Liver (tissue), 9 donors: ENCODE data around the gene SERTAD2. TPM values are rescaled to one million over a fixed set of nuclear protein-coding genes. Genes with fewer than 3 reads are reported as not detected.

ENCODE experiments used
- DNase-seq: peaks from one replicate; pipeline ENCODE4 v3.0.0-alpha.2; 2017; ENCODE audit warnings: low spot score
- H3K27ac ChIP-seq, 2 donors: one replicate each; pipeline ENCODE4 v1.7.0; 2013; ENCODE audit warnings: inconsistent platforms in 2 of 2, low read length in 2 of 2, control low read depth in 1 of 2, low read depth in 1 of 2, mild to moderate bottlenecking in 1 of 2
- H3K27me3 ChIP-seq, 4 donors: one replicate each; pipeline versions ENCODE4 v1.6.1 to v1.7.0; 2013; ENCODE audit warnings: low read length in 3 of 4, inconsistent platforms in 1 of 4, mild to moderate bottlenecking in 1 of 4, moderate library complexity in 1 of 4; ENCODE audit not compliant: control insufficient read depth in 4 of 4, insufficient read depth in 4 of 4
- H3K36me3 ChIP-seq, 4 donors: one replicate each; pipeline versions ENCODE4 v1.6.1 to v1.7.0; 2013; ENCODE audit warnings: low read length in 3 of 4, mild to moderate bottlenecking in 3 of 4, low read depth in 1 of 4, moderate library complexity in 1 of 4; ENCODE audit not compliant: control insufficient read depth in 4 of 4, insufficient read depth in 3 of 4
- H3K4me1 ChIP-seq, 4 donors: one replicate each; pipeline versions ENCODE4 v1.6.1 to v1.7.0; 2013; ENCODE audit warnings: low read length in 3 of 4, mild to moderate bottlenecking in 3 of 4, moderate library complexity in 1 of 4; ENCODE audit not compliant: control insufficient read depth in 4 of 4, insufficient read depth in 4 of 4
- H3K4me3 ChIP-seq, 3 donors: one replicate each; pipeline versions ENCODE4 v1.6.1 to v1.7.0; 2013; ENCODE audit warnings: low read length in 3 of 3, control low read depth in 1 of 3, low read depth in 1 of 3, mild to moderate bottlenecking in 1 of 3
- H3K9ac ChIP-seq, 2 donors: one replicate each; pipeline ENCODE4 v1.7.0; 2013; ENCODE audit warnings: low read length in 2 of 2, mild to moderate bottlenecking in 2 of 2, moderate library complexity in 2 of 2, control low read depth in 1 of 2, low read depth in 1 of 2
- H3K9me3 ChIP-seq, 4 donors: one replicate each; pipeline versions ENCODE4 v1.6.1 to v1.7.0; 2013; ENCODE audit warnings: low read length in 3 of 4; ENCODE audit not compliant: control insufficient read depth in 4 of 4
- CTCF ChIP-seq: fragments of 150-350 bp; IDR thresholded peaks from 2 replicates; pipeline ENCODE4 v1.5.1; 2017; ENCODE audit warnings: improper control_type of control experiment, low read depth, low read length; ENCODE audit not compliant: missing input control
- EGR1 ChIP-seq, 2 donors: IDR thresholded peaks; 2 replicates each; pipeline ENCODE4 v1.6.1; 2016 to 2018; ENCODE audit warnings: antibody characterized with exemption in 2 of 2, low read depth in 2 of 2
- FOXA1 ChIP-seq: IDR thresholded peaks from 2 replicates; pipeline ENCODE4 v1.6.1; 2016; ENCODE audit warnings: antibody characterized with exemption
- GABPA ChIP-seq, 2 donors: IDR thresholded peaks in 1 of 2; conservative IDR thresholded peaks in 1 of 2; 2 replicates each; pipeline ENCODE4 v1.6.1; 2016; ENCODE audit warnings: antibody characterized with exemption in 2 of 2, mild to moderate bottlenecking in 1 of 2, moderate library complexity in 1 of 2
- HNF4A ChIP-seq, 2 donors: conservative IDR thresholded peaks; 2 replicates each; pipeline ENCODE4 v1.6.1; 2016; ENCODE audit warnings: antibody characterized with exemption in 2 of 2, mild to moderate bottlenecking in 2 of 2
- RAD21 ChIP-seq, 2 donors: IDR thresholded peaks; 2 replicates each; pipeline ENCODE4 v1.6.1; 2016; ENCODE audit warnings: antibody characterized with exemption in 2 of 2, mild to moderate bottlenecking in 2 of 2
- SP1 ChIP-seq: IDR thresholded peaks from 2 replicates; pipeline ENCODE4 v1.6.1; 2018; ENCODE audit warnings: antibody characterized with exemption, mild to moderate bottlenecking
- TAF1 ChIP-seq: conservative IDR thresholded peaks from 2 replicates; pipeline ENCODE4 v1.6.1; 2016; ENCODE audit warnings: antibody characterized with exemption, mild to moderate bottlenecking
- YY1 ChIP-seq: IDR thresholded peaks from 2 replicates; pipeline ENCODE4 v1.6.1; 2016; ENCODE audit warnings: antibody characterized with exemption, mild to moderate bottlenecking
- WGBS: extraction: QIAGEN DNeasy Blood & Tissue Kit; methylation state at CpG from one replicate; pipeline ENCODE4 v1.1.7; 2013; 5-methylcytosine and 5-hydroxymethylcytosine counted together
- polyA plus RNA-seq, 2 donors: library from polyadenylated mRNA; stranded (reverse) in 1 of 2; unstranded in 1 of 2; fragments of 200-250 nt in 1 of 2; fragments of >200 nt in 1 of 2; fragmentation: Nextera tagmentation in 1 of 2; extraction: Ambion mirVana in 1 of 2; gene quantifications; one replicate each; pipeline versions ENCODE4 v1.2.1 to v1.2.3, GENCODE V29; 2013 to 2015
- total RNA-seq, 2 donors: library from RNA; depleted of rRNA; stranded (reverse); fragments of >200 nt; gene quantifications; one replicate each; pipeline ENCODE4 v1.2.3, GENCODE V29; 2014
- TF ChIP-seq, protein P1 (sequence below): IDR thresholded peaks from 2 replicates; pipeline ENCODE4 v1.6.1; 2016; ENCODE audit warnings: antibody characterized with exemption, mild to moderate bottlenecking
- TF ChIP-seq, protein P2 (sequence below): IDR thresholded peaks from 2 replicates; pipeline ENCODE4 v1.6.1; 2016; ENCODE audit warnings: antibody characterized with exemption
- donor health status: healthy.
- donor health status: healthy.
- donor health status: healthy.
- donor health status: healthy.
- donor health status: healthy.

SERTAD2 gene
- 10 to 100 TPM in 1 of 2 donors, 1 to 10 TPM in 1; 5.8 to 13.3 TPM for total RNA-seq
- 1 to 10 TPM; 5.1 to 7.1 TPM for polyA plus RNA-seq

GRCh38 chr2:64653109-64654062 is at the start of gene SERTAD2:
TSS of gene SERTAD2 (minus strand) at chr2:64653913. CDS start at chr2:64636871, 17,042 bp downstream.
- H3K4me1 ChIP-seq = peaks cover 8 to 43% (median 27%) of the 10 kb centered on the region in 4 donors
- H3K9ac ChIP-seq = peak within 1 kb of the TSS; percentile 85 to 94
- H3K4me3 ChIP-seq = peak within 1 kb of the TSS; percentile 81 to 98 (median 86)
- TF ChIP-seq, protein P1, sequence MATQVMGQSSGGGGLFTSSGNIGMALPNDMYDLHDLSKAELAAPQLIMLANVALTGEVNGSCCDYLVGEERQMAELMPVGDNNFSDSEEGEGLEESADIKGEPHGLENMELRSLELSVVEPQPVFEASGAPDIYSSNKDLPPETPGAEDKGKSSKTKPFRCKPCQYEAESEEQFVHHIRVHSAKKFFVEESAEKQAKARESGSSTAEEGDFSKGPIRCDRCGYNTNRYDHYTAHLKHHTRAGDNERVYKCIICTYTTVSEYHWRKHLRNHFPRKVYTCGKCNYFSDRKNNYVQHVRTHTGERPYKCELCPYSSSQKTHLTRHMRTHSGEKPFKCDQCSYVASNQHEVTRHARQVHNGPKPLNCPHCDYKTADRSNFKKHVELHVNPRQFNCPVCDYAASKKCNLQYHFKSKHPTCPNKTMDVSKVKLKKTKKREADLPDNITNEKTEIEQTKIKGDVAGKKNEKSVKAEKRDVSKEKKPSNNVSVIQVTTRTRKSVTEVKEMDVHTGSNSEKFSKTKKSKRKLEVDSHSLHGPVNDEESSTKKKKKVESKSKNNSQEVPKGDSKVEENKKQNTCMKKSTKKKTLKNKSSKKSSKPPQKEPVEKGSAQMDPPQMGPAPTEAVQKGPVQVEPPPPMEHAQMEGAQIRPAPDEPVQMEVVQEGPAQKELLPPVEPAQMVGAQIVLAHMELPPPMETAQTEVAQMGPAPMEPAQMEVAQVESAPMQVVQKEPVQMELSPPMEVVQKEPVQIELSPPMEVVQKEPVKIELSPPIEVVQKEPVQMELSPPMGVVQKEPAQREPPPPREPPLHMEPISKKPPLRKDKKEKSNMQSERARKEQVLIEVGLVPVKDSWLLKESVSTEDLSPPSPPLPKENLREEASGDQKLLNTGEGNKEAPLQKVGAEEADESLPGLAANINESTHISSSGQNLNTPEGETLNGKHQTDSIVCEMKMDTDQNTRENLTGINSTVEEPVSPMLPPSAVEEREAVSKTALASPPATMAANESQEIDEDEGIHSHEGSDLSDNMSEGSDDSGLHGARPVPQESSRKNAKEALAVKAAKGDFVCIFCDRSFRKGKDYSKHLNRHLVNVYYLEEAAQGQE = peak; percentile 79
- TF ChIP-seq RAD21 (IDR thresholded peaks at IDR 0.05) (peak in 1 of 2 donors; percentile 33), TAF1 (peak; percentile 50), SP1 (peak; percentile 4), YY1 (peak; percentile 67), FOXA1 (no peak)
- TF ChIP-seq, protein P2, sequence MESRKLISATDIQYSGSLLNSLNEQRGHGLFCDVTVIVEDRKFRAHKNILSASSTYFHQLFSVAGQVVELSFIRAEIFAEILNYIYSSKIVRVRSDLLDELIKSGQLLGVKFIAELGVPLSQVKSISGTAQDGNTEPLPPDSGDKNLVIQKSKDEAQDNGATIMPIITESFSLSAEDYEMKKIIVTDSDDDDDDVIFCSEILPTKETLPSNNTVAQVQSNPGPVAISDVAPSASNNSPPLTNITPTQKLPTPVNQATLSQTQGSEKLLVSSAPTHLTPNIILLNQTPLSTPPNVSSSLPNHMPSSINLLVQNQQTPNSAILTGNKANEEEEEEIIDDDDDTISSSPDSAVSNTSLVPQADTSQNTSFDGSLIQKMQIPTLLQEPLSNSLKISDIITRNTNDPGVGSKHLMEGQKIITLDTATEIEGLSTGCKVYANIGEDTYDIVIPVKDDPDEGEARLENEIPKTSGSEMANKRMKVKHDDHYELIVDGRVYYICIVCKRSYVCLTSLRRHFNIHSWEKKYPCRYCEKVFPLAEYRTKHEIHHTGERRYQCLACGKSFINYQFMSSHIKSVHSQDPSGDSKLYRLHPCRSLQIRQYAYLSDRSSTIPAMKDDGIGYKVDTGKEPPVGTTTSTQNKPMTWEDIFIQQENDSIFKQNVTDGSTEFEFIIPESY = no peak
- H3K27ac ChIP-seq = peak within 1 kb of the TSS; percentile 99
- WGBS = under 1% methylated on average over 108 of the region's 109 CpGs
- H3K36me3 ChIP-seq = no peaks in the 10 kb centered on the region
- no peaks in the 10 kb centered on the region for H3K9me3 ChIP-seq
- DNase-seq = peak; percentile 92
- no peaks in the 10 kb centered on the region for H3K27me3 ChIP-seq

- H3K9me3 ChIP-seq = no peaks in the 10 kb centered on the region
- 98% methylated on average over 5 of the region's 5 CpGs for WGBS
- H3K27ac ChIP-seq = no peak overlapping the region
- no peak overlapping the region for H3K9ac ChIP-seq
- no peaks in the 10 kb centered on the region for H3K27me3 ChIP-seq
- H3K4me1 ChIP-seq = peaks cover 4 to 15% (median 7%) of the 10 kb centered on the region in 4 donors
- H3K4me3 ChIP-seq = no peak overlapping the region
- no peaks in the 10 kb centered on the region for H3K36me3 ChIP-seq
- TF ChIP-seq EGR1 (IDR thresholded peaks at IDR 0.05; ENCODE audit: low read depth in 2 of 2) = no peak
- no peak for TF ChIP-seq YY1
- no peak for TF ChIP-seq HNF4A (conservative IDR thresholded peaks at IDR 0.05)
- TF ChIP-seq CTCF = no peak
- no peak for TF ChIP-seq GABPA (IDR thresholded peaks at IDR 0.05 in 1 of 2, conservative IDR thresholded peaks at IDR 0.05 in 1 of 2)
- DNase-seq = no peak
These were observed 46.6 kb upstream of the SERTAD2 start for GRCh38 chr2:64700133-64700809.
